Tibial nerve (tissue), 4 donors: ENCODE measurements around the gene CELA2B. TPM values are rescaled to one million over a fixed set of nuclear protein-coding genes. Genes with fewer than 3 reads are reported as not detected.
"Not testable (repeated sequence)": the region's sequence is repeated elsewhere in the genome, so short reads cannot be mapped to it uniquely, and the experiment has no call there.

Experiments used
- DNase-seq, 2 donors: peaks; one replicate each; pipeline ENCODE4 v3.0.0-alpha.2; 2019; ENCODE audit warnings: low spot score in 2 of 2
- H3K27ac ChIP-seq, 4 donors: fragments of 200-600 bp; sonication (generic) in 3 of 4; one replicate each; pipeline ENCODE4 v1.5.1; 2017 to 2019; ENCODE audit warnings: mild to moderate bottlenecking in 1 of 4
- H3K27me3 ChIP-seq, 2 donors: fragments of 200-600 bp; sonication (generic) in 1 of 2; one replicate each; pipeline versions ENCODE4 v1.5.1 to v1.6.0; 2017 to 2019
- H3K36me3 ChIP-seq, 3 donors: fragments of 200-600 bp; sonication (generic); one replicate each; pipeline ENCODE4 v1.5.1; 2018 to 2019
- H3K4me1 ChIP-seq, 4 donors: fragments of 200-600 bp; sonication (generic) in 3 of 4; one replicate each; pipeline ENCODE4 v1.5.1; 2017 to 2019
- H3K4me3 ChIP-seq, 4 donors: fragments of 200-600 bp; sonication (generic) in 3 of 4; one replicate each; pipeline ENCODE4 v1.5.1; 2017 to 2019; ENCODE audit warnings: mild to moderate bottlenecking in 1 of 4, moderate library complexity in 1 of 4
- H3K9me3 ChIP-seq, 4 donors: fragments of 200-600 bp; sonication (generic) in 3 of 4; one replicate each; pipeline ENCODE4 v1.5.1; 2017 to 2019
- CTCF ChIP-seq, 5 experiments: fragments of 200-600 bp in 3 of 5; fragments of 450-650 bp in 2 of 5; sonication (generic) in 3 of 5; IDR thresholded peaks; one replicate each; pipeline ENCODE4 v1.5.1; 2016 to 2019; ENCODE audit warnings: antibody characterized with exemption in 5 of 5, mild to moderate bottlenecking in 3 of 5, moderate library complexity in 2 of 5
- EP300 ChIP-seq, 2 donors: sonication (generic); formaldehyde crosslinking; IDR thresholded peaks; one replicate each; pipeline ENCODE4 v1.6.1; 2017; ENCODE audit warnings: antibody characterized with exemption in 2 of 2, mild to moderate bottlenecking in 1 of 2
- POLR2A ChIP-seq, 2 donors: fragments of 450-650 bp; IDR thresholded peaks; one replicate each; pipeline ENCODE4 v1.6.1; 2017; ENCODE audit warnings: antibody characterized with exemption in 2 of 2, mild to moderate bottlenecking in 2 of 2, moderate library complexity in 2 of 2
- WGBS, 2 donors: methylation state at CpG; one replicate each; pipeline ENCODE4 v1.1.5; 2018; 5-methylcytosine and 5-hydroxymethylcytosine counted together
- total RNA-seq, 4 donors: library from RNA; depleted of rRNA; stranded (reverse); fragments of >200 nt; gene quantifications; one replicate each; pipeline ENCODE4 v1.1.0, GENCODE V29; 2016

The CELA2B gene
- total RNA-seq, 4 donors from 2014 or later = not detected

- no peaks in the 10 kb centered on the region for H3K27me3 ChIP-seq
- H3K27ac ChIP-seq = no peak overlapping the region
- H3K36me3 ChIP-seq = no peaks in the 10 kb centered on the region
- no peaks in the 10 kb centered on the region for H3K4me1 ChIP-seq
- DNase-seq = no peak
- H3K4me3 ChIP-seq = no peak overlapping the region
- H3K9me3 ChIP-seq = no peaks in the 10 kb centered on the region
- TF ChIP-seq CTCF (IDR thresholded peaks at IDR 0.05) (no peak), EP300 (IDR thresholded peaks at IDR 0.05) (no peak), POLR2A (IDR thresholded peaks at IDR 0.05) (no peak)
- WGBS, 2 donors = 83 to 86% methylated on average over 2 of the region's 2 CpGs
These were observed 18.3 kb upstream of the CELA2B start for GRCh38 chr1:15457585-15457984.

- 75 to 84% methylated on average over 4 of the region's 4 CpGs for WGBS, 2 donors
These were observed 17.5 kb upstream of the CELA2B start for GRCh38 chr1:15458388-15458787.

GRCh38 chr1:15459771-15460707, 15.9 kb upstream of the CELA2B start:
- TF ChIP-seq POLR2A (IDR thresholded peaks at IDR 0.05) (no peak), EP300 (IDR thresholded peaks at IDR 0.05) (no peak), CTCF (IDR thresholded peaks at IDR 0.05) (no peak)
- Histone ChIP-seq H3K27me3 (no peaks in the 10 kb centered on the region), H3K9me3 (no peaks in the 10 kb centered on the region), H3K4me3 (no peak overlapping the region), H3K27ac (no peak overlapping the region), H3K36me3 (no peaks in the 10 kb centered on the region), H3K4me1 (no peaks in the 10 kb centered on the region)
- DNase-seq = no peak
- WGBS, 2 donors = 38 to 45% methylated on average over 10 of the region's 10 CpGs

More at GRCh38 chr1:15458388-15458787, 17.5 kb upstream of the CELA2B start:
- DNase-seq, H3K9me3 ChIP-seq, H3K36me3 ChIP-seq, H3K4me1 ChIP-seq, H3K27ac ChIP-seq, H3K27me3 ChIP-seq, H3K4me3 ChIP-seq: not testable (repeated sequence)

GRCh38 chr1:15460708-15461095, 15.2 kb upstream of the CELA2B start:
- Histone ChIP-seq H3K36me3 (no peaks in the 10 kb centered on the region), H3K4me1 (no peaks in the 10 kb centered on the region), H3K27me3 (no peaks in the 10 kb centered on the region), H3K27ac (no peak overlapping the region), H3K9me3 (no peaks in the 10 kb centered on the region), H3K4me3 (no peak overlapping the region)
- 81 to 83% methylated on average over 9 of the region's 9 CpGs for WGBS, 2 donors
- DNase-seq = no peak
- no peak for TF ChIP-seq CTCF (IDR thresholded peaks at IDR 0.05)
- no peak for TF ChIP-seq EP300 (IDR thresholded peaks at IDR 0.05)
- TF ChIP-seq POLR2A (IDR thresholded peaks at IDR 0.05) = no peak

- H3K9me3 ChIP-seq, DNase-seq, H3K4me1 ChIP-seq, H3K27me3 ChIP-seq, H3K36me3 ChIP-seq, H3K4me3 ChIP-seq, H3K27ac ChIP-seq: not testable (repeated sequence)
- 71 to 81% methylated on average over 9 to 15 of the region's 15 CpGs for WGBS, 2 donors
These were observed 12.7 kb upstream of the CELA2B start for GRCh38 chr1:15463064-15463800.

- not testable (repeated sequence) for H3K9me3 ChIP-seq, H3K27me3 ChIP-seq, H3K4me3 ChIP-seq, DNase-seq, H3K27ac ChIP-seq, H3K36me3 ChIP-seq, H3K4me1 ChIP-seq
- 90 to 91% methylated on average over 5 of the region's 5 CpGs for WGBS, 2 donors
These were observed 12.0 kb upstream of the CELA2B start for GRCh38 chr1:15463926-15464322.
